ENCODE results near the gene ZNF584.

The ZNF584 gene

DNA sequence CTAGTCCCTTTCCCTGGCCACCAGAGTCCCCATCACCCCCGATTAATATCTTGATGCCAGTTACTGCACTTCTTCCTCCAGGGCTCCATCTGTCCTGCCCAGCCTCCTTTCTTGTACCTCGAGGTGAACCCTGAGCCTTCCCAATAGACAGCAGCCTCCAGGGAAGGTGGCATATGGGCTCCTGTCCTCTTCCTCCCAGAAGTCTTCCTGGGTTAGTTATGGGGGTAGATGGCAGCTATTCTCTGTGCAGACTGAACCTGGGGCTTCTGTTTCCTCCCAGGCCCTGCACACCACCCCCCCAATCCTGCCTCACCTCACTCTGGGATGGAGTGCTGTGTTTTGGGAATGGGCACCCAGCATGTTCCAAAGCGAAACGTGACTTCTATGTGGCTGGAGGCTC is 10.4 kb upstream of the ZNF584 start:
- H3K36me3 ChIP-seq (ENCODE audit: control insufficient read depth in 2 of 2, insufficient read depth in 1 of 2, low read length in 2 of 2) = peaks cover 15 to 31% of the 10 kb centered on the region in 2 experiments
- peaks cover 3% of the 10 kb centered on the region; the same call in 1 of the 2 replicates for H3K4me1 ChIP-seq (ENCODE audit: control insufficient read depth, insufficient read depth, low read length)
- ChIA-PET CTCF (interaction anchor here (1.0 kb wide), 1 partner anchor 9 kb away, joined by 4 read pairs; no protein-coding TSS in a partner anchor), POLR2A (interaction anchor here (1.6 kb wide), 1 partner anchor 10 kb away, joined by 4 read pairs; the partner anchor contains the start of gene ZNF584)
- H3K27ac ChIP-seq (ENCODE audit: extremely low read depth, low read depth, low read length) = no peak overlapping the region
- TF ChIP-seq, protein P1, sequence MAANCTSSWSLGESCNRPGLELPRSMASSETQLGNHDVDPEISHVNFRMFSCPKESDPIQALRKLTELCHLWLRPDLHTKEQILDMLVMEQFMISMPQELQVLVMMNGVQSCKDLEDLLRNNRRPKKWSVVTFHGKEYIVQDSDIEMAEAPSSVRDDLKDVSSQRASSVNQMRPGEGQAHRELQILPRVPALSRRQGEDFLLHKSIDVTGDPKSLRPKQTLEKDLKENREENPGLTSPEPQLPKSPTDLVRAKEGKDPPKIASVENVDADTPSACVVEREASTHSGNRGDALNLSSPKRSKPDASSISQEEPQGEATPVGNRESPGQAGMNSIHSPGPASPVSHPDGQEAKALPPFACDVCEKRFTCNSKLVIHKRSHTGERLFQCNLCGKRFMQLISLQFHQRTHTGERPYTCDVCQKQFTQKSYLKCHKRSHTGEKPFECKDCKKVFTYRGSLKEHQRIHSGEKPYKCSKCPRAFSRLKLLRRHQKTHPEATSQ (tag by site-specific recombination; IDR thresholded peaks at IDR 0.05) = no peak
- TF ChIP-seq ZNF626 (tag by site-specific recombination; IDR thresholded peaks at IDR 0.05) (no peak), BCL11B (tag by site-specific recombination; IDR thresholded peaks at IDR 0.05; ENCODE audit: low read depth) (no peak), ZFP3 (tag by site-specific recombination; IDR thresholded peaks at IDR 0.05; ENCODE audit: low read depth) (no peak), KLF7 (tag by site-specific recombination; IDR thresholded peaks at IDR 0.05; ENCODE audit: borderline replicate concordance) (no peak), ZNF830 (tag by site-specific recombination; IDR thresholded peaks at IDR 0.05; ENCODE audit: low read depth) (no peak), ZNF530 (tag by site-specific recombination; IDR thresholded peaks at IDR 0.05; ENCODE audit: low read depth) (no peak), SP3 (tag by site-specific recombination; IDR thresholded peaks at IDR 0.05) (no peak), ZNF677 (tag by site-specific recombination; IDR thresholded peaks at IDR 0.05) (no peak), ZNF529 (tag by site-specific recombination; IDR thresholded peaks at IDR 0.05; ENCODE audit: insufficient replicate concordance) (no peak), HOXC10 (CRISPR knock-in tag; IDR thresholded peaks at IDR 0.05) (no peak), GLI2 (tag by site-specific recombination; IDR thresholded peaks at IDR 0.05; ENCODE audit: borderline replicate concordance, low read depth) (no peak), ZSCAN30 (tag by site-specific recombination; IDR thresholded peaks at IDR 0.05) (no peak), MEIS1 (CRISPR knock-in tag; IDR thresholded peaks at IDR 0.05; ENCODE audit: borderline replicate concordance) (no peak), ZFP37 (tag by site-specific recombination; IDR thresholded peaks at IDR 0.05) (no peak), ZNF561 (tag by site-specific recombination; IDR thresholded peaks at IDR 0.05; ENCODE audit: borderline replicate concordance) (no peak), ZFP41 (tag by site-specific recombination; IDR thresholded peaks at IDR 0.05; ENCODE audit: borderline replicate concordance) (no peak), ZNF10 (tag by site-specific recombination; IDR thresholded peaks at IDR 0.05) (no peak)
- TF ChIP-seq, protein P2, sequence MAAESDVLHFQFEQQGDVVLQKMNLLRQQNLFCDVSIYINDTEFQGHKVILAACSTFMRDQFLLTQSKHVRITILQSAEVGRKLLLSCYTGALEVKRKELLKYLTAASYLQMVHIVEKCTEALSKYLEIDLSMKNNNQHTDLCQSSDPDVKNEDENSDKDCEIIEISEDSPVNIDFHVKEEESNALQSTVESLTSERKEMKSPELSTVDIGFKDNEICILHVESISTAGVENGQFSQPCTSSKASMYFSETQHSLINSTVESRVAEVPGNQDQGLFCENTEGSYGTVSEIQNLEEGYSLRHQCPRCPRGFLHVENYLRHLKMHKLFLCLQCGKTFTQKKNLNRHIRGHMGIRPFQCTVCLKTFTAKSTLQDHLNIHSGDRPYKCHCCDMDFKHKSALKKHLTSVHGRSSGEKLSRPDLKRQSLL (tag by site-specific recombination; IDR thresholded peaks at IDR 0.05) = no peak
- TF ChIP-seq, protein P3, sequence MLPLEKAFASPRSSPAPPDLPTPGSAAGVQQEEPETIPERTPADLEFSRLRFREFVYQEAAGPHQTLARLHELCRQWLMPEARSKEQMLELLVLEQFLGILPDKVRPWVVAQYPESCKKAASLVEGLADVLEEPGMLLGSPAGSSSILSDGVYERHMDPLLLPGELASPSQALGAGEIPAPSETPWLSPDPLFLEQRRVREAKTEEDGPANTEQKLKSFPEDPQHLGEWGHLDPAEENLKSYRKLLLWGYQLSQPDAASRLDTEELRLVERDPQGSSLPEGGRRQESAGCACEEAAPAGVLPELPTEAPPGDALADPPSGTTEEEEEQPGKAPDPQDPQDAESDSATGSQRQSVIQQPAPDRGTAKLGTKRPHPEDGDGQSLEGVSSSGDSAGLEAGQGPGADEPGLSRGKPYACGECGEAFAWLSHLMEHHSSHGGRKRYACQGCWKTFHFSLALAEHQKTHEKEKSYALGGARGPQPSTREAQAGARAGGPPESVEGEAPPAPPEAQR (tag by site-specific recombination; IDR thresholded peaks at IDR 0.05) = no peak
- no peaks in the 10 kb centered on the region for H3K9me3 ChIP-seq (ENCODE audit: control insufficient read depth, insufficient read depth, low read depth, low read length)
- no peak overlapping the region for H3K4me3 ChIP-seq (ENCODE audit: low read depth, low read length)

DNA sequence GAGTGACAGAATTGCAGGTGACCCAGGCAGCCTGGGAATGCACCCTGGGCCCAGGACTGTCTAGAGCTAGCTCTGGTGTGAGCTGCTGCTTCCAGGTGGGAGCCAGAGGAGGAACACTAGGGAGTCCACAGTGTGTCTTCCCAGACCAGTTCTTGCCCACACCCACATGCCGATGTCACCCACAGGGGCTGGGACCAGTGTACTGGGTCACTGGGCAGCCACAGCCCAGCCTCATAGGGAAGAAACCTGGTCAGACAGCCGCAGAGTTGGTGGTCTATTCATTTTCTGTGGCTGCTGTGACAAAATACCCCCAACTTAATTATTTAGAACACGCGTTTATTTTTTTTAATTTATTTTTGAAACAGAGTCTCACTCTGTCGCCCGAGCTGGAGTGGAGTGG is 9.9 kb upstream of the ZNF584 start:
- ChIA-PET CTCF (interaction anchor here (0.9 to 1.0 kb wide), 2 partner anchors 10 to 18 kb away, joined by 4 to 5 read pairs; no protein-coding TSS in a partner anchor), POLR2A (interaction anchor here (1.6 kb wide), 1 partner anchor 10 kb away, joined by 4 read pairs; the partner anchor contains the start of gene ZNF584)
- Histone ChIP-seq H3K4me1 (ENCODE audit: control insufficient read depth, insufficient read depth, low read length) (peaks cover 3% of the 10 kb centered on the region; the same call in 1 of the 2 replicates), H3K9me3 (ENCODE audit: control insufficient read depth, insufficient read depth, low read depth, low read length) (no peaks in the 10 kb centered on the region), H3K36me3 (ENCODE audit: control insufficient read depth in 2 of 2, insufficient read depth in 1 of 2, low read length in 2 of 2) (peaks cover 11 to 26% of the 10 kb centered on the region in 2 experiments), H3K27ac (ENCODE audit: extremely low read depth, low read depth, low read length) (no peak overlapping the region), H3K4me3 (ENCODE audit: low read depth, low read length) (no peak overlapping the region)
- TF ChIP-seq ZNF214 (tag by site-specific recombination; IDR thresholded peaks at IDR 0.05; ENCODE audit: borderline replicate concordance) (no peak), ZNF571 (tag by site-specific recombination; IDR thresholded peaks at IDR 0.05) (no peak), ZNF426 (tag by site-specific recombination; IDR thresholded peaks at IDR 0.05) (no peak), ZNF629 (tag by site-specific recombination; IDR thresholded peaks at IDR 0.05) (no peak), ZNF560 (tag by site-specific recombination; IDR thresholded peaks at IDR 0.05; ENCODE audit: borderline replicate concordance) (no peak), ZNF677 (tag by site-specific recombination; IDR thresholded peaks at IDR 0.05) (no peak), ZNF10 (tag by site-specific recombination; IDR thresholded peaks at IDR 0.05) (no peak)
- TF ChIP-seq, protein P4, sequence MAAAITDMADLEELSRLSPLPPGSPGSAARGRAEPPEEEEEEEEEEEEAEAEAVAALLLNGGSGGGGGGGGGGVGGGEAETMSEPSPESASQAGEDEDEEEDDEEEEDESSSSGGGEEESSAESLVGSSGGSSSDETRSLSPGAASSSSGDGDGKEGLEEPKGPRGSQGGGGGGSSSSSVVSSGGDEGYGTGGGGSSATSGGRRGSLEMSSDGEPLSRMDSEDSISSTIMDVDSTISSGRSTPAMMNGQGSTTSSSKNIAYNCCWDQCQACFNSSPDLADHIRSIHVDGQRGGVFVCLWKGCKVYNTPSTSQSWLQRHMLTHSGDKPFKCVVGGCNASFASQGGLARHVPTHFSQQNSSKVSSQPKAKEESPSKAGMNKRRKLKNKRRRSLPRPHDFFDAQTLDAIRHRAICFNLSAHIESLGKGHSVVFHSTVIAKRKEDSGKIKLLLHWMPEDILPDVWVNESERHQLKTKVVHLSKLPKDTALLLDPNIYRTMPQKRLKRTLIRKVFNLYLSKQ (tag by site-specific recombination; IDR thresholded peaks at IDR 0.05; ENCODE audit: borderline replicate concordance) = no peak
- TF ChIP-seq, protein P5, sequence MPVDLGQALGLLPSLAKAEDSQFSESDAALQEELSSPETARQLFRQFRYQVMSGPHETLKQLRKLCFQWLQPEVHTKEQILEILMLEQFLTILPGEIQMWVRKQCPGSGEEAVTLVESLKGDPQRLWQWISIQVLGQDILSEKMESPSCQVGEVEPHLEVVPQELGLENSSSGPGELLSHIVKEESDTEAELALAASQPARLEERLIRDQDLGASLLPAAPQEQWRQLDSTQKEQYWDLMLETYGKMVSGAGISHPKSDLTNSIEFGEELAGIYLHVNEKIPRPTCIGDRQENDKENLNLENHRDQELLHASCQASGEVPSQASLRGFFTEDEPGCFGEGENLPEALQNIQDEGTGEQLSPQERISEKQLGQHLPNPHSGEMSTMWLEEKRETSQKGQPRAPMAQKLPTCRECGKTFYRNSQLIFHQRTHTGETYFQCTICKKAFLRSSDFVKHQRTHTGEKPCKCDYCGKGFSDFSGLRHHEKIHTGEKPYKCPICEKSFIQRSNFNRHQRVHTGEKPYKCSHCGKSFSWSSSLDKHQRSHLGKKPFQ (tag by site-specific recombination; IDR thresholded peaks at IDR 0.05) = no peak
